HepG2 (cell line): ENCODE data around the gene MYOCOS. TPM values are rescaled to one million over a fixed set of nuclear protein-coding genes. Genes with fewer than 3 reads are reported as not detected.

ENCODE experiments used
- ATAC-seq: fragments of 200-7000 bp; cut with Tn5 transposase; 3 replicates; pipeline ENCODE4 v1.9.1; 2020; ENCODE audit warnings: mild to moderate bottlenecking, moderate library complexity
- BruUV-seq: library from RNA; stranded (reverse); fragments of 400-500 nt; replicated peaks from 2 replicates; lab custom pipeline; 2021; lab: Mats Ljungman, UMichigan
- CTCF ChIA-PET: fragments of 300-600 bp; formaldehyde crosslinking; extraction: SDS; loops from one replicate; lab custom pipeline; 2021; ENCODE audit warnings: low total read pairs, inconsistent platforms, low intra/inter-chr PET ratio; lab: Yijun Ruan, JAX
- POLR2A ChIA-PET: fragments of 350-600 bp; sonication (Branson Sonifier 250); formaldehyde crosslinking; loops from one replicate; lab custom pipeline; 2020; ENCODE audit warnings: antibody characterized with exemption, inconsistent platforms; lab: Yijun Ruan, JAX
- DNase-seq: peaks from one replicate; pipeline ENCODE4 v3.0.0-alpha.2; 2015; ENCODE audit warnings: low spot score
- FAIRE-seq: peaks from 3 replicates; lab custom pipeline; 2011; peaks lifted over from hg19 to GRCh38; lab: Jason Lieb, UNC
- H2AFZ ChIP-seq: one replicate; pipeline ENCODE4 v1.6.1; 2011; ENCODE audit warnings: low read length, inconsistent platforms
- H3K27ac ChIP-seq: fragments of 300-600 bp; 3 replicates; pipeline ENCODE4 v1.8.0; 2011; ENCODE audit warnings: mixed run types, mild to moderate bottlenecking, mixed read lengths, low read length, inconsistent platforms; ENCODE audit not compliant: insufficient read depth; ENCODE audit errors: extremely low read length
- H3K27me3 ChIP-seq, 2 experiments: fragments of 200-600 bp in 1 of 2; 2 replicates in 1 of 2; 3 replicates in 1 of 2; pipeline versions ENCODE4 v1.6.0 to v1.8.0; 2011; ENCODE audit warnings: low read length in 2 of 2, mild to moderate bottlenecking in 2 of 2, moderate library complexity in 2 of 2, inconsistent platforms in 1 of 2; ENCODE audit not compliant: insufficient read depth in 2 of 2, control insufficient read depth in 1 of 2
- H3K36me3 ChIP-seq, 2 experiments: fragments of 200-600 bp in 1 of 2; replicated peaks in 1 of 2; 2 replicates in 1 of 2; 3 replicates in 1 of 2; pipeline versions ENCODE4 v1.5.1 to v1.8.0; 2011; ENCODE audit warnings: low read length in 2 of 2, inconsistent platforms in 1 of 2; ENCODE audit not compliant: insufficient read depth in 2 of 2, control insufficient read depth in 1 of 2
- H3K4me1 ChIP-seq: 2 replicates; pipeline ENCODE4 v1.5.1; 2012; ENCODE audit warnings: low read length, inconsistent platforms; ENCODE audit not compliant: insufficient read depth
- H3K4me2 ChIP-seq: 2 replicates; pipeline ENCODE4 v1.6.0; 2011; ENCODE audit warnings: low read depth, low read length, inconsistent platforms
- H3K4me3 ChIP-seq, 3 experiments: fragments of 200-600 bp in 1 of 3; sonication (generic), shearing (Covaris generic) in 1 of 3; replicated peaks in 1 of 3; 2 replicates each; pipeline ENCODE4 v1.5.1; 2011 to 2016; ENCODE audit warnings: low read length in 3 of 3, inconsistent platforms in 2 of 3, low read depth in 2 of 3, mild to moderate bottlenecking in 2 of 3, control low read depth in 1 of 3, mixed read lengths in 1 of 3; ENCODE audit not compliant: insufficient read depth in 1 of 3
- H3K79me2 ChIP-seq: one replicate; pipeline ENCODE4 v1.6.1; 2011; ENCODE audit warnings: low read length, inconsistent platforms; ENCODE audit not compliant: insufficient read depth
- H3K9ac ChIP-seq: 2 replicates; pipeline ENCODE4 v1.6.0; 2011; ENCODE audit warnings: mild to moderate bottlenecking, low read depth, low read length, inconsistent platforms; ENCODE audit not compliant: insufficient read depth
- H3K9me3 ChIP-seq: 2 replicates; pipeline ENCODE4 v1.5.1; 2012; ENCODE audit warnings: mild to moderate bottlenecking, low read length
- H4K20me1 ChIP-seq: 2 replicates; pipeline ENCODE4 v1.6.0; 2011; ENCODE audit warnings: inconsistent platforms, mild to moderate bottlenecking, low read length, moderate library complexity; ENCODE audit not compliant: insufficient read depth
- GLI4 ChIP-seq: sonication (generic); formaldehyde crosslinking; IDR thresholded peaks from 2 replicates; pipeline ENCODE4 v1.5.1; 2020; ENCODE audit warnings: missing genetic modification reagents, mild to moderate bottlenecking, moderate library complexity, borderline replicate concordance
- NFE2L2 ChIP-seq: fragments of 150-350 bp; IDR thresholded peaks from 2 replicates; pipeline ENCODE4 v1.6.1; 2014; ENCODE audit warnings: low read length
- ZNF143 ChIP-seq: sonication (generic); formaldehyde crosslinking; IDR thresholded peaks from 2 replicates; pipeline ENCODE4 v1.4.0; 2020; ENCODE audit warnings: missing genetic modification reagents
- ZNF430 ChIP-seq: sonication (generic); formaldehyde crosslinking; IDR thresholded peaks from 2 replicates; pipeline ENCODE4 v1.9.0; 2021; ENCODE audit warnings: mild to moderate bottlenecking, missing genetic modification reagents
- ZNF546 ChIP-seq: sonication (generic); formaldehyde crosslinking; conservative IDR thresholded peaks from 2 replicates; pipeline ENCODE4 v1.8.1; 2023; ENCODE audit warnings: mild to moderate bottlenecking, missing genetic modification reagents
- ZXDC ChIP-seq: sonication (generic); formaldehyde crosslinking; IDR thresholded peaks from 2 replicates; pipeline ENCODE4 v1.5.0; 2020; ENCODE audit warnings: mild to moderate bottlenecking, missing genetic modification reagents
- WGBS: methylation state at CpG from one replicate; pipeline ENCODE4 v1.1.6; 2017; ENCODE audit warnings: low lambda C conversion rate; 5-methylcytosine and 5-hydroxymethylcytosine counted together
- in situ Hi-C: cut with HindIII; loops from 2 replicates; pipeline ENCODE4 v1.10.0; 2017; ENCODE audit warnings: low pct_unique_long_range_greater_than_20kb; ENCODE audit not compliant: extremely low pct_ligation_motif_present
- intact Hi-C: fragments of 100-400 bp; cut with micrococcal nuclease; formaldehyde crosslinking; loops from one replicate; pipeline ENCODE4 v1.10.0; 2022; ENCODE audit not compliant: unreplicated experiment
- polyA plus RNA-seq, 8 experiments: library from polyadenylated mRNA; depleted of rRNA in 3 of 8; stranded (reverse) in 7 of 8; unstranded in 1 of 8; fragments of >200 nt; fragmentation: Illumina TruSeq in 4 of 8; extraction: Trizol in 4 of 8; gene quantifications; 2 replicates each; pipeline versions ENCODE4 v1.2.1 to v1.2.3, GENCODE V29; 2011 to 2016; ENCODE audit warnings: low read depth in 4 of 8, missing spikeins in 1 of 8, mixed read lengths in 1 of 8; ENCODE audit not compliant: insufficient read depth in 1 of 8
- total RNA-seq, 5 experiments: library from RNA; depleted of rRNA; stranded (reverse); fragments of >200 nt; fragmentation: Illumina TruSeq; extraction: Trizol; gene quantifications; 2 replicates each; pipeline ENCODE4 v1.2.3, GENCODE V29; 2016; ENCODE audit warnings: low read depth in 1 of 5
- TF ChIP-seq, protein P1 (sequence below): sonication (generic); formaldehyde crosslinking; IDR thresholded peaks from 2 replicates; pipeline ENCODE4 v1.4.0; 2020; ENCODE audit warnings: missing genetic modification reagents

MYOCOS gene
- total and polyA plus RNA-seq, 2 of the 13 experiments (the other 11 are each of a cell fraction or from before 2014, with no cell fraction given): not detected

DNA sequence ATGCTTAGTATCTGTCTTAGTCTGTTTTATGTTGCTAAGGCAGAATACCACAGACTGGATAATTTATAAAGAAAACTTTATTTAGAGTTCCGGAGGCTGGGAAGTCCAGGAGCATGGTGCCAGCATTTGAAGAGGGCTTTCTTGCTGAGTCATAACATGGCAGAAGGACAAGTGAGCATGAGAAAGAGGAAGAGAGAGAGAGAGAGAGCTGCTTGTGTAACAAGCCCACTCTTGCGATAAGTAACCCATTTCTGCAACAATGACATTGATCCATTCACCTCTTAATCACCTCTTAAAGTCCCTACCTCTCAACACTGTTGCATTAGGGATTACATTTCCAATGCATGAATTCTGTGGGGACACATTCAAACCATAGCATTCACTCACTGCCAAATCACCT lies 11.7 kb upstream of the MYOCOS start:
- no peak overlapping the region for H3K4me2 ChIP-seq
- H3K36me3 ChIP-seq: no peaks in the 10 kb centered on the region
- FAIRE-seq (no peak), DNase-seq (no peak), ATAC-seq (no peak)
- no peak overlapping the region for H3K27ac ChIP-seq
- no peaks in the 10 kb centered on the region for H3K27me3 ChIP-seq
- no peaks in the 10 kb centered on the region for H4K20me1 ChIP-seq
- no TSS peak for BruUV-seq
- H3K4me1 ChIP-seq: peaks cover 6% of the 10 kb centered on the region; the same call in 1 of the 2 replicates
- in situ Hi-C loops (no loop called here), intact Hi-C loops (no loop called here)
- no peak overlapping the region for H2AFZ ChIP-seq
- no peaks in the 10 kb centered on the region for H3K9me3 ChIP-seq
- TF ChIP-seq NFE2L2: 0 out of 2 replicates have a peak, but pooled peaks have one; percentile 31
- no peak for TF ChIP-seq ZNF143 (CRISPR knock-in tag)
- no peak for TF ChIP-seq GLI4
- TF ChIP-seq, protein P1, sequence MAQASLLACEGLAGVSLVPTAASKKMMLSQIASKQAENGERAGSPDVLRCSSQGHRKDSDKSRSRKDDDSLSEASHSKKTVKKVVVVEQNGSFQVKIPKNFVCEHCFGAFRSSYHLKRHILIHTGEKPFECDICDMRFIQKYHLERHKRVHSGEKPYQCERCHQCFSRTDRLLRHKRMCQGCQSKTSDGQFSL: no peak
- TF ChIP-seq ZXDC (CRISPR knock-in tag): no peak
- no peak for TF ChIP-seq ZNF430 (CRISPR knock-in tag)
- no peak for TF ChIP-seq ZNF546 (CRISPR knock-in tag)
- ChIA-PET POLR2A (no interaction called here), CTCF (no interaction called here)
- H3K79me2 ChIP-seq: no peaks in the 10 kb centered on the region
- H3K4me3 ChIP-seq: no peak overlapping the region
- WGBS: 49% methylated on average over 2 of the region's 2 CpGs
- H3K9ac ChIP-seq: no peak overlapping the region
